Transverse colon (tissue), 4 donors: ENCODE results near the gene GATC.

Experiments
- POLR2A ChIP-seq: fragments of 450-650 bp; IDR thresholded peaks from one replicate; pipeline ENCODE4 v1.6.1; 2016; ENCODE audit warnings: antibody characterized with exemption, mild to moderate bottlenecking, moderate library complexity
- POLR2AphosphoS5 ChIP-seq, 3 donors: sonication (generic); formaldehyde crosslinking; IDR thresholded peaks; one replicate each; pipeline ENCODE4 v1.6.1; 2016; ENCODE audit warnings: antibody characterized with exemption in 3 of 3
- TF ChIP-seq, protein P1 (sequence below), 5 experiments: fragments of 200-600 bp in 3 of 5; fragments of 450-650 bp in 2 of 5; sonication (generic) in 3 of 5; IDR thresholded peaks; 1 replicate in 2 of 5; 2 replicates in 3 of 5; pipeline ENCODE4 v1.5.1; 2016 to 2017; ENCODE audit warnings: antibody characterized with exemption in 5 of 5, inconsistent platforms in 3 of 5, mild to moderate bottlenecking in 2 of 5, moderate library complexity in 1 of 5

DNA sequence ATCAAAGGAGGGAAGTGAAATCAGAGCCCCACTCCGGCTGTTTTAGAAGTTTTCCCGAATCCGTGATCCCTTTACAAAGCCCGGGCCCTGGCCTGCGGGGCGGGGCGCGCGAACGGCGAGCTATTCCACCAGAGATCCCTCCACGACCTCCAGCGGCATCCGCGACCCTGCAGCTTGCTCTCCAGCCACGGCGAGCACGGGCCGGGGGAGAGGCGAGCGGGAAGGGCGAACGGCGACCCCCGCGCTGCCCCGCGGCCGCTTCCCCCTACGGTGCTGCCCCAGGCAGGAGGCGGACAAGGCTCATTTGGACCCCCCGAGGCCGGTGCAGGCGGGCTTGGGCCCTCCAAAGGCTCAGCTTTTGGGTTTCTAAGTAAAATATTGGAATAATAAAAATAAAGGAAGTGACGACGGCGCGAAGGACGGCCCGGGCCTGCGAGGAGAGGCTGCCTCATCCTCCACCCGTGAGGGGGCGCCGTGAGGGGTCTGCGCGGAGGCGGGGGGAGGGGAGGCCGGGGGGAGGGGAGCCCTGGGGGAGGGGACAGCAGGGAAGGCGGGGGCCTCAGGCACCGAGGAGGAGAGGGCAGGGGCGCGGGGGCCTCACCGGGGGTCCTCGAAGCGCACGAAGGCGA lies 22.7 kb downstream of the GATC start:
- TF ChIP-seq, protein P1, sequence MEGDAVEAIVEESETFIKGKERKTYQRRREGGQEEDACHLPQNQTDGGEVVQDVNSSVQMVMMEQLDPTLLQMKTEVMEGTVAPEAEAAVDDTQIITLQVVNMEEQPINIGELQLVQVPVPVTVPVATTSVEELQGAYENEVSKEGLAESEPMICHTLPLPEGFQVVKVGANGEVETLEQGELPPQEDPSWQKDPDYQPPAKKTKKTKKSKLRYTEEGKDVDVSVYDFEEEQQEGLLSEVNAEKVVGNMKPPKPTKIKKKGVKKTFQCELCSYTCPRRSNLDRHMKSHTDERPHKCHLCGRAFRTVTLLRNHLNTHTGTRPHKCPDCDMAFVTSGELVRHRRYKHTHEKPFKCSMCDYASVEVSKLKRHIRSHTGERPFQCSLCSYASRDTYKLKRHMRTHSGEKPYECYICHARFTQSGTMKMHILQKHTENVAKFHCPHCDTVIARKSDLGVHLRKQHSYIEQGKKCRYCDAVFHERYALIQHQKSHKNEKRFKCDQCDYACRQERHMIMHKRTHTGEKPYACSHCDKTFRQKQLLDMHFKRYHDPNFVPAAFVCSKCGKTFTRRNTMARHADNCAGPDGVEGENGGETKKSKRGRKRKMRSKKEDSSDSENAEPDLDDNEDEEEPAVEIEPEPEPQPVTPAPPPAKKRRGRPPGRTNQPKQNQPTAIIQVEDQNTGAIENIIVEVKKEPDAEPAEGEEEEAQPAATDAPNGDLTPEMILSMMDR (IDR thresholded peaks at IDR 0.05), result no peak
- no peak for TF ChIP-seq POLR2AphosphoS5 (IDR thresholded peaks at IDR 0.05)
- TF ChIP-seq POLR2A, result no peak
